Bronchial epithelial cell (primary cell): ENCODE results near the gene RABL6. TPM values are rescaled to one million over a fixed set of nuclear protein-coding genes. Genes with fewer than 3 reads are reported as not detected.
"Not testable (repeated sequence)": the region's sequence is repeated elsewhere in the genome, so short reads cannot be mapped to it uniquely, and the experiment has no call there.

Source experiments
- DNase-seq: peaks from one replicate; pipeline ENCODE4 v3.0.0-alpha.2; 2010; ENCODE audit warnings: low read depth
- FAIRE-seq: peaks from 2 replicates; lab custom pipeline; 2011; peaks lifted over from hg19 to GRCh38; lab: Jason Lieb, UNC
- H3K27me3 ChIP-seq: 2 replicates; pipeline ENCODE4 v1.5.1; 2011; ENCODE audit warnings: low read length; ENCODE audit not compliant: control insufficient read depth, insufficient read depth
- H3K36me3 ChIP-seq: 2 replicates; pipeline ENCODE4 v1.5.1; 2011; ENCODE audit warnings: low read length; ENCODE audit not compliant: control insufficient read depth, insufficient read depth
- H3K4me3 ChIP-seq: 2 replicates; pipeline ENCODE4 v1.5.1; 2011; ENCODE audit warnings: mild to moderate bottlenecking, low read depth, low read length, control low read depth
- total RNA-seq: library from RNA; depleted of rRNA; stranded (reverse); fragments of >200 nt; gene quantifications from 2 replicates; pipeline ENCODE4 v1.2.1, GENCODE V29; 2014
- TF ChIP-seq, protein P1 (sequence below): IDR thresholded peaks from 2 replicates; pipeline ENCODE4 v1.5.1; 2011; ENCODE audit warnings: mild to moderate bottlenecking, moderate library complexity, low read length, control low read depth, inconsistent platforms; ENCODE audit not compliant: insufficient read depth, severe bottlenecking

Gene RABL6
- total RNA-seq, 1 donor from 2014 or later, result 79.5 TPM

DNA sequence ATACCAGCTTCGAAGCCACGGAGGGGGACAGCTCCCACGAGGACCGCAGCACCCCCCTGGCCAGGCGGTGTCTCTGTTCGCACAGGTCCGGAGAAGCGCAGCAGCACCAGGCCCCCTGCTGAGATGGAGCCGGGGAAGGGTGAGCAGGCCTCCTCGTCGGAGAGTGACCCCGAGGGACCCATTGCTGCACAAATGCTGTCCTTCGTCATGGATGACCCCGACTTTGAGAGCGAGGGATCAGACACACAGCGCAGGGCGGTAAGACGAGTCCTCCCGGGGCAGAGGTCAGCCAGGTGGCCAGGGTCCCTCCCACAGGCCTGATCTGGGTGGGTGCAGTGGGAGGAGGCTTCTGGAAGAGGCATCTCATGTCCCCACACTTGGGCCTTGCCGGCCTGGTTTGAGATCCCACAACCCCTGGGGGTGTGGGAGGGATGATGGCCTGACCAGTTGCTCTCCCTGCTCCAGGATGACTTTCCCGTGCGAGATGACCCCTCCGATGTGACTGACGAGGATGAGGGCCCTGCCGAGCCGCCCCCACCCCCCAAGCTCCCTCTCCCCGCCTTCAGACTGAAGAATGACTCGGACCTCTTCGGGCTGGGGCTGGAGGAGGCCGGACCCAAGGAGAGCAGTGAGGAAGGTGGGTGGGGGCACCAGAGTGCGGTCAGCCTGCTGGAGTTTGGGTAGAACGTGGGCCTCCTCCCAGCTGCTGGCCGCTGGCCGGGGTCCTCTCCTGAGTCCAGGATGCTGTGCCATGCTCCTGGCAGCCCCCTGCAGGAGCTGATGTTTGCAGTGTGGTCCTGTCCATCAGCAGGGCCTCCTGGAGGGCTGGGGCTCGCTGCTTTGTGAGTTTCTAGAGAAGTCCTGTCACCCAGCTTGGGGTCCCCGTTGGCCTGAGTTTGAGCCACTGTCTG lies 31.7 kb downstream of the RABL6 start:
- TF ChIP-seq, protein P1, sequence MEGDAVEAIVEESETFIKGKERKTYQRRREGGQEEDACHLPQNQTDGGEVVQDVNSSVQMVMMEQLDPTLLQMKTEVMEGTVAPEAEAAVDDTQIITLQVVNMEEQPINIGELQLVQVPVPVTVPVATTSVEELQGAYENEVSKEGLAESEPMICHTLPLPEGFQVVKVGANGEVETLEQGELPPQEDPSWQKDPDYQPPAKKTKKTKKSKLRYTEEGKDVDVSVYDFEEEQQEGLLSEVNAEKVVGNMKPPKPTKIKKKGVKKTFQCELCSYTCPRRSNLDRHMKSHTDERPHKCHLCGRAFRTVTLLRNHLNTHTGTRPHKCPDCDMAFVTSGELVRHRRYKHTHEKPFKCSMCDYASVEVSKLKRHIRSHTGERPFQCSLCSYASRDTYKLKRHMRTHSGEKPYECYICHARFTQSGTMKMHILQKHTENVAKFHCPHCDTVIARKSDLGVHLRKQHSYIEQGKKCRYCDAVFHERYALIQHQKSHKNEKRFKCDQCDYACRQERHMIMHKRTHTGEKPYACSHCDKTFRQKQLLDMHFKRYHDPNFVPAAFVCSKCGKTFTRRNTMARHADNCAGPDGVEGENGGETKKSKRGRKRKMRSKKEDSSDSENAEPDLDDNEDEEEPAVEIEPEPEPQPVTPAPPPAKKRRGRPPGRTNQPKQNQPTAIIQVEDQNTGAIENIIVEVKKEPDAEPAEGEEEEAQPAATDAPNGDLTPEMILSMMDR, result no peak
- Histone ChIP-seq H3K36me3 (peaks cover 5% of the 10 kb centered on the region), H3K27me3 (no peaks in the 10 kb centered on the region), H3K4me3 (no peak overlapping the region)
- DNase-seq (no peak), FAIRE-seq (no peak)

DNA sequence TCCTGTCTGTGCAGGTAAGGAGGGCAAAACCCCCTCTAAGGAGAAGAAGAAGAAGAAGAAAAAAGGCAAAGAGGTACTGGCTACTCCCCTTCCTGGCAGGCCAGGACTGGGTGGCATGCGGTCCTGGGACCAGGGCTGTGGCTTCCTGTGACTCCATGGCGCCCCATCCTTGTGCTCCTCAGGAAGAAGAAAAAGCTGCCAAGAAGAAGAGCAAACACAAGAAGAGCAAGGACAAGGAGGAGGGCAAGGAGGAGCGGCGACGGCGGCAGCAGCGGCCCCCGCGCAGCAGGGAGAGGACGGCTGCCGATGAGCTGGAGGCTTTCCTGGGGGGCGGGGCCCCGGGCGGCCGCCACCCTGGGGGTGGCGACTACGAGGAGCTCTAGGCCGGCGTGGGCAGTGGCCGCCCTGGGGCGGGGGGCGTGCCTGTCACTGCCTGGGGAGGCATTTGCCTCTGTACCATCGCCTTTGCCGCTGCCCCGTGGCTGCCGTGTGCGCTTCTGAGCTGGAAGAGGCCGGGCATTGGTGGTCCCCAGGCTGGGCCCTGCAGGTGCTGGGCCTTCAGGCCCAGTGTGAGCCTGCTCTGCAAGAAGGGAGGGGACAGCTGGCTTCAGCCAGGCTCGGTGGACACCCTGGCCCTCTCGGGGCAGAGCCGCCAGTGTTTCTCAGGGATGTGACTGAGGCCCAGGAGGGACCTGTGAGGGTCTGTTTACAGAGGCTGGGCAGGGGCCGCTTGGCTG lies 32.6 kb downstream of the RABL6 start:
- Histone ChIP-seq H3K4me3 (no peak overlapping the region), H3K36me3 (peaks cover 5% of the 10 kb centered on the region), H3K27me3 (peaks cover 2% of the 10 kb centered on the region)
- FAIRE-seq, result no peak
- DNase-seq, result no peak
- TF ChIP-seq, protein P1, result no peak

DNA sequence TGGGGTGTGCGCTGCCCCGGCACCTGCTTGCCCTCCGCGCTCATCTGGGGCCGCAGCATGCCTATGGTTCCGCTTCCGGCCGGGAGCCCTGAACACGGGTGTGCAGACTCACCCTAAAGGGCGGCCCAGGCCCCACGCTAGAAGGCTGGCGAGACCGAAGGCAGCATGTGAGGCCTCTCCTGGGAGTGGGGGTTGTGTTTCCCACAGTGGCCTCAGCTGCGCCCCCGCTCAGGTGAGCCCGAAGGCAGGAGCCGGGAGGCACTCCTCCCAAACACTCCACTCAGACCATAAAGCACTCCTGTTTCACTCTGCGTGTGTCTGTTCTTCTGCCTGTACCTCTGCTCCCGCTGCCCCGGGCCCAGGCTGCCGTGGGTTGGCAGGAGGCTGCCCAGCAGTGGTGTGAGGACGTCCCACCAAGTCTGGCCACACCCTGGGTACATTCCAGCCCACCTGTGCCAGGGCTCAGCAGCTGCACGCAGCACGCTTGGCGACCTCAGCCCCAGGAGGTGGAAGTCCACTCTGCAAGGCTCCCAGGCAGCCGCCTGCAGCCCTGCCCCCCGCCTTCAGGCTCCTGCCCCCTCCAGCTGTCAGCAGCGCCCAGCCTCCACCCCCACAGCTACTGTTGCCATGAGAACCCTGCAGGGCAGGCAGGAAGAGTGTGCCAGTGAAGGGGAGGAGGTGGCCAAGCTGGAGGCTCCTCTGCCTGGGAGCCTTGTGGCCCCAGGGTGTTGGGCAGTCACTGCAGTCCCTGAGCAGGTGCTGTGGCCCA lies 33.3 kb downstream of the RABL6 start:
- Histone ChIP-seq H3K36me3 (peaks cover 4% of the 10 kb centered on the region), H3K4me3 (no peak overlapping the region), H3K27me3 (peaks cover 3% of the 10 kb centered on the region)
- TF ChIP-seq, protein P1, result no peak
- DNase-seq (peak; percentile 15), FAIRE-seq (no peak)

DNA sequence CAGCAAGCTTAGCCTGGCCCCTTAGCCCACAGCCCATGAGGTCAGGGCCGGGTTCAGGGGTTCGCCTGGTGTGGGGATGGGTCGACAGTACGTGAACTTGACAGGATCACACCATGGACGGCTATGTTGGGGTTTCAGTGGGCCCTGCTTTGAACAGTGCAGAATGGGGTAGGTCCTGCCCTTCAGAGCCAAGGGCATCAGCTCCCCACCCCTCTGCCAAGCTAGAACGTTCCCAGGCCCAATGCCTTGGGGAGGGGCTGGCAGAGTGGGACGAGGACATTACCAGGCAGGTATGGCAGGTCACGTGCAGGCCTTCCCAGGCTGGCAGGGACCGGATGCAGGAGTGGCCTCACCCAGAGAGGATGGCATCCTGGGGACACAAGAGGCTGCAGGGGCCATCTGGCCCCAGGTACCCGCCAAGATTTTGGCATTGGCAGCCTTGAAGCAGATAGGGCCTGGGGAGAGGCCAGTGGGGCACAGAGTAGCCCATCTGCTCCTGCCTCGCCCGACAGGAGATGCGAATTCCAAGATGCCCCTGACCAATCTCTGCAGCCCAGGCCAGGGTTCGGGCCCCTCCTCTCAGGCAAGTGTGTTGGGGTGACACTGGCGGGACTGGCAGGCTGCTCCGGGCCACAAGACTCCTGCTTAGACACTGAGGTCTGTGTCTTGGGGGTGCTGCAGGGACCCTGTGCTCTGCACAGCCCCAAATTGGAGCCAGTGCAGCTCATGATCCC lies 34.1 kb downstream of the RABL6 start:
- not testable (repeated sequence) for DNase-seq, H3K4me3 ChIP-seq, H3K27me3 ChIP-seq, H3K36me3 ChIP-seq
- peak; percentile 70 for FAIRE-seq

DNA sequence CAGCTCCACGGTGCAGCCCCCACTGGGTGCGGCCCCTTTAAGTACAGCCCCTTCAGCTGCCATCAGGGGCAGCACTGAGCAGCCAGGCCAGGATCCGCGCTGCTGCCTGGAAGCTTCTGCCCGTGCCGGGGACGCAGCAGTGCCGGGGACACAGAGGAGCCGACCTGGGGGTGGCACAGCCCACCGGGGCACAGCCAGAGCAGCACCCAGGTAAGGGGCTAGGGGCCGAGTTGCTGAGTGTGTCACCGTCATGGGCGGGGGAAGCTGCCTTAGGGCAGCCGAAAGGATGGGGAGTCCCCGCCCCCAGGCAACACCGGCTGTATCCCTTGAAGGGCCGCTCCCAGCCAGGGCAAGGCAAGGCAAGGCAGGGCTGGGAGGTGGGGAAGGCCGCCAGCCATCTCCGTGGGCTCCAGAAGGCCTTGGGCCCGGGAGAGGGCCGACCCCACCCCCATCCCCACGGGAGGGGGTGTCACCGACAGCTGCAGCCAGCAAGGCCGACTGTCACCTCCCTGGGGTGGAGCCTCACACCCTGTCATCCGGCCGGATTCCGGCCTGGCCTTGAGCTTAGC lies 34.7 kb downstream of the RABL6 start, which contains the start of gene AJM1:
TSS of gene AJM1 (plus strand) at position 99 of the 569 bp plus-strand sequence. CDS start 1,937 bp downstream, outside the sequence.
- peak within 1 kb of the TSS; percentile 28 for H3K4me3 ChIP-seq
- FAIRE-seq, H3K36me3 ChIP-seq, H3K27me3 ChIP-seq: not testable (repeated sequence)
- peak; percentile 58 for DNase-seq
- TF ChIP-seq, protein P1, result peak; percentile 85

DNA sequence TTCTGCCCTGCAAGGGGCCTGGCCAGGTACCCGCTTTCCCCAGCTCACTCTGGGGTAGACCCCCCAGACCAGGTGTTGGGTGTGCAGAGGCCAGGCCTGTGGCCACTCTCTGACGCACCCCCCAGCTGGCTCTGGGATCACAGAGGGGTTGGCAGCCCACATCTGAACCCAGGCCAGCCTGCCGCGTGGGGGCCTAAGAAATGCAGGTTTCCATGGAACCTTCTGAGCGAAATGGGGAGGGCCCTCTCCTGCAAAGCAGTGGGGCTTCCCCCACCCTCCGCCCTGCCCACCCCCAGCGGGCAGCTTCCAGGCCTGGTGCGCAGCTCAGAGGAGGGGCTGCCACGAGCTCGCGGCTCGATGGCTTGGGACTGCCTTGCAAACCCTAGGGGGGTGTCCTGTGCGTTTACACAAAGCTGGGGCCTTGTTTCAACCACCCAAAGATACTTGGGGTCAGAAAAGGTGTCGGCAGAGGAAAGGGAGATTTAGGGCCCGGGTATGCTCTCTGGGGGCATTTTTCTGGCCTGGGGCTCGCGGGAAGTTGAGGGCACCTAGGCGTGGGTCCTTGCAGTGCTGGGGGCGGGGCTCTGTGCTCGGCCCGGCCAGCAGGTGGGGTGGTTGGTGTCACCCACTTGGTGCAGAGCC lies 35.5 kb downstream of the RABL6 start:
- not testable (repeated sequence) for H3K36me3 ChIP-seq, FAIRE-seq, H3K4me3 ChIP-seq, DNase-seq, H3K27me3 ChIP-seq
